Endothelial cell of umbilical vein (primary cell): ENCODE results near the gene PRDM11. TPM values are rescaled to one million over a fixed set of nuclear protein-coding genes. Genes with fewer than 3 reads are reported as not detected.

Experiments used
- BruUV-seq: library from RNA; stranded (reverse); fragments of 400-500 nt; replicated peaks from 2 replicates; lab custom pipeline; 2021; lab: Mats Ljungman, UMichigan
- CTCF ChIA-PET: fragments of 300-600, 350-600 bp; sonication (Branson Sonifier 250); formaldehyde crosslinking; loops from one replicate; lab custom pipeline; 2021; ENCODE audit warnings: antibody characterized with exemption, inconsistent platforms; lab: Charles Lee
- POLR2A ChIA-PET: fragments of 300-600, 350-600 bp; sonication (Branson Sonifier 250); formaldehyde crosslinking; loops from one replicate; lab custom pipeline; 2021; ENCODE audit warnings: antibody characterized with exemption, inconsistent platforms; lab: Charles Lee
- DNase-seq: peaks from one replicate; pipeline ENCODE4 v3.0.0-alpha.2; 2011; ENCODE audit warnings: low read depth, low spot score
- FAIRE-seq: peaks from 2 replicates; lab custom pipeline; 2011; peaks lifted over from hg19 to GRCh38; lab: Jason Lieb, UNC
- H2AFZ ChIP-seq: 2 replicates; pipeline ENCODE4 v1.6.0; 2012; ENCODE audit warnings: low read depth, low read length, control low read depth, inconsistent platforms
- H3K27ac ChIP-seq: 2 replicates; pipeline ENCODE4 v1.5.1; 2011; ENCODE audit warnings: low read depth, mild to moderate bottlenecking, control low read depth, low read length, moderate library complexity; ENCODE audit not compliant: insufficient read depth
- H3K27me3 ChIP-seq, 2 experiments: 2 replicates each; pipeline versions ENCODE4 v1.6.0 to v1.6.1; 2011; ENCODE audit warnings: low read length in 2 of 2, mixed read lengths in 1 of 2; ENCODE audit not compliant: control insufficient read depth in 2 of 2, insufficient read depth in 2 of 2
- H3K36me3 ChIP-seq, 2 experiments: 2 replicates in 1 of 2; 3 replicates in 1 of 2; pipeline ENCODE4 v1.5.1; 2011; ENCODE audit warnings: low read length in 2 of 2, mild to moderate bottlenecking in 1 of 2, moderate library complexity in 1 of 2; ENCODE audit not compliant: control insufficient read depth in 2 of 2, insufficient read depth in 2 of 2; ENCODE audit errors: extremely low read depth in 1 of 2
- H3K4me1 ChIP-seq: 3 replicates; pipeline ENCODE4 v1.5.1; 2011; ENCODE audit warnings: mild to moderate bottlenecking, low read length; ENCODE audit not compliant: control insufficient read depth, insufficient read depth; ENCODE audit errors: extremely low read depth
- H3K4me2 ChIP-seq: 2 replicates; pipeline ENCODE4 v1.6.1; 2011; ENCODE audit warnings: low read length, control low read depth, mixed read lengths; ENCODE audit not compliant: insufficient read depth
- H3K4me3 ChIP-seq, 3 experiments: fragments of 200-600 bp in 1 of 3; sonication (generic), shearing (Covaris generic) in 1 of 3; replicated peaks in 1 of 3; 2 replicates each; pipeline ENCODE4 v1.5.1; 2011 to 2016; ENCODE audit warnings: control low read depth in 3 of 3, low read length in 3 of 3, mild to moderate bottlenecking in 2 of 3, inconsistent platforms in 1 of 3, low read depth in 1 of 3, moderate library complexity in 1 of 3; ENCODE audit not compliant: insufficient read depth in 1 of 3
- H3K79me2 ChIP-seq: 2 replicates; pipeline ENCODE4 v1.6.0; 2012; ENCODE audit warnings: low read length, inconsistent platforms; ENCODE audit not compliant: control insufficient read depth, insufficient read depth
- H3K9ac ChIP-seq: replicated peaks from 2 replicates; pipeline ENCODE3; 2011; ENCODE audit warnings: low read length, control low read depth; ENCODE audit not compliant: insufficient read depth; ENCODE audit errors: extremely low read depth
- H3K9me1 ChIP-seq: replicated peaks from 3 replicates; pipeline ENCODE4 v1.6.0; 2011; ENCODE audit warnings: mild to moderate bottlenecking, low read length; ENCODE audit not compliant: control insufficient read depth, insufficient read depth; ENCODE audit errors: extremely low read depth
- H3K9me3 ChIP-seq: replicated peaks from 2 replicates; pipeline ENCODE4 v1.5.1; 2012; ENCODE audit warnings: low read length, inconsistent platforms; ENCODE audit not compliant: control insufficient read depth, insufficient read depth
- H4K20me1 ChIP-seq: replicated peaks from 2 replicates; pipeline ENCODE3; 2011; ENCODE audit warnings: mild to moderate bottlenecking, low read length; ENCODE audit not compliant: control insufficient read depth, insufficient read depth; ENCODE audit errors: extremely low read depth
- CTCF ChIP-seq, 2 donors: IDR thresholded peaks; 1 replicate in 1 of 2; 2 replicates in 1 of 2; pipeline ENCODE4 v1.5.1; 2011; ENCODE audit warnings: low read length in 2 of 2, mild to moderate bottlenecking in 2 of 2, moderate library complexity in 2 of 2, control low read depth in 1 of 2, inconsistent platforms in 1 of 2, low read depth in 1 of 2; ENCODE audit not compliant: insufficient read depth in 1 of 2; ENCODE audit errors: extremely low read depth in 1 of 2
- EZH2 ChIP-seq: IDR thresholded peaks from 2 replicates; pipeline ENCODE4 v1.6.1; 2012; ENCODE audit warnings: borderline replicate concordance, low read depth, mild to moderate bottlenecking, moderate library complexity, low read length, inconsistent platforms; ENCODE audit not compliant: severe bottlenecking
- FOS ChIP-seq: IDR thresholded peaks from 2 replicates; pipeline ENCODE4 v1.6.1; 2011; ENCODE audit warnings: mild to moderate bottlenecking, low read length, moderate library complexity, borderline replicate concordance; ENCODE audit not compliant: insufficient read depth
- GATA2 ChIP-seq: IDR thresholded peaks from 2 replicates; pipeline ENCODE4 v1.7.0; 2011; ENCODE audit warnings: low read depth, mild to moderate bottlenecking, moderate library complexity, mixed read lengths, low read length; ENCODE audit not compliant: insufficient read length, insufficient read depth
- JUN ChIP-seq: IDR thresholded peaks from 2 replicates; pipeline ENCODE4 v1.6.1; 2011; ENCODE audit warnings: borderline replicate concordance, low read depth; ENCODE audit not compliant: insufficient read length, insufficient read depth
- MAX ChIP-seq: IDR thresholded peaks from 2 replicates; pipeline ENCODE4 v1.6.1; 2011; ENCODE audit not compliant: insufficient read depth, insufficient read length
- MYC ChIP-seq: IDR thresholded peaks from one replicate; pipeline ENCODE4 v1.6.1; 2011; ENCODE audit warnings: mild to moderate bottlenecking, low read depth, low read length
- POLR2A ChIP-seq: IDR thresholded peaks from 2 replicates; pipeline ENCODE4 v1.6.1; 2012; ENCODE audit warnings: low read depth, mild to moderate bottlenecking, control low read depth, low read length
- POLR2AphosphoS5 ChIP-seq: IDR thresholded peaks from 2 replicates; pipeline ENCODE4 v1.6.1; 2012; ENCODE audit warnings: low read depth, mild to moderate bottlenecking, control low read depth, low read length, moderate library complexity; ENCODE audit not compliant: insufficient read depth
- dilution Hi-C: fragments of 300-500 bp; cut with MboI; formaldehyde crosslinking; loops from one replicate; pipeline ENCODE4 v1.15.0; 2019; ENCODE audit warnings: low sequenced_read_pairs; ENCODE audit not compliant: extremely low pct_ligation_motif_present
- intact Hi-C: fragments of 100-400 bp; cut with micrococcal nuclease; formaldehyde crosslinking; loops from one replicate; pipeline ENCODE4 v1.10.0; 2022
- polyA plus RNA-seq, 4 experiments: library from polyadenylated mRNA; depleted of rRNA in 3 of 4; stranded (reverse) in 3 of 4; unstranded in 1 of 4; fragments of >200 nt; gene quantifications; 2 replicates each; pipeline versions ENCODE4 v1.2.1 to v1.2.3, GENCODE V29; 2011 to 2012; ENCODE audit warnings: missing spikeins in 1 of 4
- total RNA-seq: library from RNA; stranded (reverse); gene quantifications from 2 replicates; pipeline ENCODE4 v1.2.3, GENCODE V29; 2021

Gene PRDM11
- total and polyA plus RNA-seq, 2 donors (not counting 3 experiments of a cell fraction or from before 2014, with no cell fraction given): 6.9 to 14.1 TPM

GRCh38 chr11:45145379-45146071, 914 bp upstream of the PRDM11 start:
- intact Hi-C loops (loop anchor here (2.0 to 5.0 kb wide), 2 partner anchors 191 to 383 kb away; no protein-coding TSS in a partner anchor), dilution Hi-C loops (no loop called here)
- peak overlapping the region; percentile 92 for H3K4me2 ChIP-seq
- H3K36me3 ChIP-seq: no peaks in the 10 kb centered on the region
- H4K20me1 ChIP-seq: no peaks in the 10 kb centered on the region
- POLR2A ChIA-PET: no interaction called here
- peak overlapping the region; percentile 94 for H3K9ac ChIP-seq
- peak overlapping the region; percentile 59 to 85 (median 78) for H3K4me3 ChIP-seq
- DNase-seq: peak; percentile 23
- FAIRE-seq: peak; percentile 75
- BruUV-seq: no TSS peak
- H3K79me2 ChIP-seq: peaks cover 1% of the 10 kb centered on the region
- H3K9me1 ChIP-seq: no peaks in the 10 kb centered on the region
- peaks cover 17% of the 10 kb centered on the region for H3K4me1 ChIP-seq
- H3K27ac ChIP-seq: no peak overlapping the region
- peak overlapping the region; percentile 34 for H2AFZ ChIP-seq
- CTCF ChIA-PET: no interaction called here
- H3K9me3 ChIP-seq: no peaks in the 10 kb centered on the region
- H3K27me3 ChIP-seq: peaks cover 14 to 41% of the 10 kb centered on the region in 2 experiments
- TF ChIP-seq GATA2: no peak
- no peak for TF ChIP-seq POLR2A
- no peak for TF ChIP-seq MYC

GRCh38 chr11:45147017-45147728, 734 bp downstream of the PRDM11 start:
- POLR2A ChIA-PET: interaction anchor here (0.6 kb wide), 1 partner anchor 712 kb away, joined by 3 read pairs; no protein-coding TSS in a partner anchor
- no peak for TF ChIP-seq GATA2
- TF ChIP-seq POLR2AphosphoS5: peak; percentile 85
- TF ChIP-seq POLR2A: no peak
- no peak for TF ChIP-seq EZH2
- TF ChIP-seq MYC: no peak
- TF ChIP-seq MAX: no peak
- TF ChIP-seq CTCF (IDR thresholded peaks at IDR 0.05; ENCODE audit: extremely low read depth in 1 of 2, insufficient read depth in 1 of 2, low read depth in 1 of 2, low read length in 2 of 2): no peak
- no peak for TF ChIP-seq FOS
- no peak for TF ChIP-seq JUN
- no peaks in the 10 kb centered on the region for H3K9me1 ChIP-seq
- H2AFZ ChIP-seq: peak overlapping the region; percentile 80
- peaks cover 17% of the 10 kb centered on the region for H3K4me1 ChIP-seq
- DNase-seq (peak; percentile 94), FAIRE-seq (peak; percentile 95)
- CTCF ChIA-PET: interaction anchor here (1.0 kb wide), 1 partner anchor 37 kb away, joined by 4 read pairs; no protein-coding TSS in a partner anchor
- H4K20me1 ChIP-seq: no peaks in the 10 kb centered on the region
- no peaks in the 10 kb centered on the region for H3K9me3 ChIP-seq
- H3K36me3 ChIP-seq: no peaks in the 10 kb centered on the region
- H3K27ac ChIP-seq: peak overlapping the region; percentile 47
- dilution Hi-C loops (no loop called here), intact Hi-C loops (loop anchor here (1.0 to 5.0 kb wide), 4 partner anchors 33 to 658 kb away; partner anchors contain the start of gene SLC35C1)
- no TSS peak for BruUV-seq
- peak overlapping the region; percentile 41 to 86 (median 59) for H3K4me3 ChIP-seq
- peak overlapping the region; percentile 90 for H3K4me2 ChIP-seq
- H3K79me2 ChIP-seq: peaks cover 1% of the 10 kb centered on the region
- peaks cover 10 to 31% of the 10 kb centered on the region in 2 experiments for H3K27me3 ChIP-seq
- H3K9ac ChIP-seq: peak overlapping the region; percentile 74
